Measurements from ENCODE around the gene ZNF846. TPM values are rescaled to one million over a fixed set of nuclear protein-coding genes. Genes with fewer than 3 reads are reported as not detected.

ZNF846 gene
- 12.8 TPM for total RNA-seq

DNA sequence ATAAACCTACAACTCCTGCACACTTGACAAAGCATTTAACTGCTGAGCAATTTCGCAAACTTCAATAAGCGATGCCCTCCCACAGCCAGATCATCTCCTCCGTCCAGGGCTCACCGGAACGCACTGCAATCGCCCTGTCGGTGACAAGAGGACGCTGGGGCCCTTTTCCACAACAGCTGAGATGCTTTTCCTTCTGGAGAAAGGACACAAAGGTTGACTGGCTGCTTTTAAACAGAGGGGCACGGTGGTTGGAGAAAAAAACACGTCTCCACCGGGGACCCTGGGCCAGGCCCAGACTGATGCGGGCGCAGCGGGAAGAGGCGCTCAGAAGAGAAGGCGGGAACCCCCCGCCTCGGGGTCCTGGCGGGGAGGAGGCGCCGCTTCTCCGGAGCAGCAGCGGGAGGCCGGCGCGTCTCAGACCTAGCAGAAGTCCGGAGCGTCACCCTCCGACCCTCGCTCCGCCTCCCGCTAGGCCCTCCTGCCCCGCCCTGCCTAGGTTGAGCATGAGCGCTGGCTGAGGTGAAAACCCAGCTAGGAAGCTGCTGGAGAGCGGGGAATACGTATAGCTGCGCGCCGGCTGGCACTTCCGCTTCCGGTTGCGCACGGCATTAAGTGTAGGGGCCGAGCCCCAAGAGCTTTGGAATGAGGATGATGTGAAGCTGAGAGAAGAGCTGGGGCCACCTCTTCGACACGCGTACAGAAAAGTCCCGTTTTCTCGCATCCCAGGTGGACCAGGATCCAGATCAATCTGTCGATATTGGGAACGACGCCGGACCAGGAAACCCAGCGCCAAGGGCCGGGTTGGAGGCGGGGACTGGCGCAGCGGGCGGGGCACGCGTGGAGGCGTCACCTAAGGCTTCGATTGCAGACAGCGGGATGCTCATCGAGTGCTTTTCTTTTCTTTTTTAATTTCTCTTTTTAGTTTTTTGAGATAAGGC is at the start of gene ZNF846:
TSS of gene ZNF846 (minus strand) at position 564 of the 938 bp plus-strand sequence. CDS start 3,788 bp downstream, outside the sequence.
- TF ChIP-seq, protein P1, sequence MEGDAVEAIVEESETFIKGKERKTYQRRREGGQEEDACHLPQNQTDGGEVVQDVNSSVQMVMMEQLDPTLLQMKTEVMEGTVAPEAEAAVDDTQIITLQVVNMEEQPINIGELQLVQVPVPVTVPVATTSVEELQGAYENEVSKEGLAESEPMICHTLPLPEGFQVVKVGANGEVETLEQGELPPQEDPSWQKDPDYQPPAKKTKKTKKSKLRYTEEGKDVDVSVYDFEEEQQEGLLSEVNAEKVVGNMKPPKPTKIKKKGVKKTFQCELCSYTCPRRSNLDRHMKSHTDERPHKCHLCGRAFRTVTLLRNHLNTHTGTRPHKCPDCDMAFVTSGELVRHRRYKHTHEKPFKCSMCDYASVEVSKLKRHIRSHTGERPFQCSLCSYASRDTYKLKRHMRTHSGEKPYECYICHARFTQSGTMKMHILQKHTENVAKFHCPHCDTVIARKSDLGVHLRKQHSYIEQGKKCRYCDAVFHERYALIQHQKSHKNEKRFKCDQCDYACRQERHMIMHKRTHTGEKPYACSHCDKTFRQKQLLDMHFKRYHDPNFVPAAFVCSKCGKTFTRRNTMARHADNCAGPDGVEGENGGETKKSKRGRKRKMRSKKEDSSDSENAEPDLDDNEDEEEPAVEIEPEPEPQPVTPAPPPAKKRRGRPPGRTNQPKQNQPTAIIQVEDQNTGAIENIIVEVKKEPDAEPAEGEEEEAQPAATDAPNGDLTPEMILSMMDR (IDR thresholded peaks at IDR 0.05) = no peak
- TF ChIP-seq POLR2A (IDR thresholded peaks at IDR 0.05) (peak in 1 of 2 donors; percentile 39), POLR2AphosphoS5 (IDR thresholded peaks at IDR 0.05; ENCODE audit: insufficient read depth in 1 of 2, low read depth in 1 of 2) (peak; percentile 95 to 97)
- Histone ChIP-seq H3K4me1 (peaks cover 15% of the 10 kb centered on the region), H3K4me3 (peak within 1 kb of the TSS; percentile 73 to 76), H3K27ac (peak within 1 kb of the TSS; percentile 91), H3K36me3 (peaks cover 0 to 6% of the 10 kb centered on the region in 2 donors), H3K27me3 (no peaks in the 10 kb centered on the region), H3K9me3 (no peaks in the 10 kb centered on the region)
- peak in 1 of 2 donors; percentile 90 for DNase-seq (ENCODE audit: extremely low spot score in 2 of 2)
- intact Hi-C loops (cut with DNase I) = no loop called here

DNA sequence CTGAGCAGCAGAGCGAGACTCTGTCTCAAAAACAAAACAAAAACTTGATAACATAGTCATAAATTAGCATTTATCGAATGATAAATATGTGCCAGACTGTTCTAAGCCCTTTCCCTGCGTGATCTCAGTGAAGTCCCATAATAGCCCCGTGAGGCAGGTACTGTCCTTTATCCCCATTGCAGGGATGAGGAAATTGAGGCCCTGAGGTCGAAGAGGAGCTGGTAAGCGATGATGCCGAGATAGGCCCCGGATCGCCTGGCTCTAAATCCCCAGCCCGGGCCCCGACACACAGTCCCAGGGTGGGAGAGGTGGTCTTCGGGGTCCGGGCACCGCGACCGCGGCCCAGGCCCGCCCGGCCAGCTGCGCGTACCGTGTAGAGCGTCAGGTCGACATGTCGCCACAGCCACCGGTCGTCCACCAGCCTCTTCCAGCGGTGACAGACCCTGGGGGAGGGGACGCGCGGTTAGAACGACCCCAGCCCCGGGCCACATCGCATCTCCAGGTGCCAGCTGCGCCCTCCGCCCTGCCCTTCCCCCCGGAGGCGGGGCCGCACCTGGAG is 49.7 kb upstream of the ZNF846 start:
- DNase-seq (ENCODE audit: extremely low spot score in 2 of 2) = no peak
- TF ChIP-seq POLR2AphosphoS5 (IDR thresholded peaks at IDR 0.05; ENCODE audit: insufficient read depth in 1 of 2, low read depth in 1 of 2) = no peak
- TF ChIP-seq POLR2A (IDR thresholded peaks at IDR 0.05) = no peak
- TF ChIP-seq, protein P1 (IDR thresholded peaks at IDR 0.05) = no peak
- intact Hi-C loops (cut with DNase I) = no loop called here

DNA sequence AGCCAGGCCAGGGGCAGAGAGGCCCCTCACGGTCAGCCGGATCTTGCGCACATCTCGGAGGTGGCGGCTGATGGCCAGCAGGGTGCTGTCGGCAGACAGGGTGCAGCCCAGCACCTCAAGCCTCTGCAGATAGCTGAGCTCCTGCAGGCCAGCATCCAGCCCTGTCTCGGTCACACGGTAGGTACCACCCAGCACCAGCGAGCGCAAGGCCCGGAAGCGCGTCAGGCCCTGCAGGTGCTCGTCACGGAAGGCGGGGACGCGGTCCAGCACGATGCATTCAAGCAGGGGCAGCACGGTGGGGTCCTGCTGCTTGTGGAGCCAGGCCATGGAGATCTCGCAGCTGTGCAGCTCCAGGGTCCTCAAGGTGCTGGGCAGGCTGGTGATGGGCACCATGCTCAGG is 42.6 kb upstream of the ZNF846 start:
- H3K27me3 ChIP-seq = no peaks in the 10 kb centered on the region
- TF ChIP-seq POLR2A (IDR thresholded peaks at IDR 0.05) (no peak), POLR2AphosphoS5 (IDR thresholded peaks at IDR 0.05; ENCODE audit: insufficient read depth in 1 of 2, low read depth in 1 of 2) (no peak)
- TF ChIP-seq, protein P1 (IDR thresholded peaks at IDR 0.05) = no peak
- no peaks in the 10 kb centered on the region for H3K4me1 ChIP-seq
- intact Hi-C loops (cut with DNase I) = no loop called here
- no peaks in the 10 kb centered on the region for H3K9me3 ChIP-seq
- no peak overlapping the region for H3K27ac ChIP-seq
- no peak overlapping the region for H3K4me3 ChIP-seq
- DNase-seq (ENCODE audit: extremely low spot score in 2 of 2) = no peak
- peaks cover 0 to 32% of the 10 kb centered on the region in 2 donors for H3K36me3 ChIP-seq

More for the DNA sequence above, 49.7 kb upstream of the ZNF846 start:
- no peaks in the 10 kb centered on the region for H3K27me3 ChIP-seq
- H3K9me3 ChIP-seq = no peaks in the 10 kb centered on the region
- peak overlapping the region; percentile 83 to 91 for H3K4me3 ChIP-seq
- H3K27ac ChIP-seq = peak overlapping the region; percentile 88
- H3K36me3 ChIP-seq = no peaks in the 10 kb centered on the region
- peaks cover 29% of the 10 kb centered on the region for H3K4me1 ChIP-seq

DNA sequence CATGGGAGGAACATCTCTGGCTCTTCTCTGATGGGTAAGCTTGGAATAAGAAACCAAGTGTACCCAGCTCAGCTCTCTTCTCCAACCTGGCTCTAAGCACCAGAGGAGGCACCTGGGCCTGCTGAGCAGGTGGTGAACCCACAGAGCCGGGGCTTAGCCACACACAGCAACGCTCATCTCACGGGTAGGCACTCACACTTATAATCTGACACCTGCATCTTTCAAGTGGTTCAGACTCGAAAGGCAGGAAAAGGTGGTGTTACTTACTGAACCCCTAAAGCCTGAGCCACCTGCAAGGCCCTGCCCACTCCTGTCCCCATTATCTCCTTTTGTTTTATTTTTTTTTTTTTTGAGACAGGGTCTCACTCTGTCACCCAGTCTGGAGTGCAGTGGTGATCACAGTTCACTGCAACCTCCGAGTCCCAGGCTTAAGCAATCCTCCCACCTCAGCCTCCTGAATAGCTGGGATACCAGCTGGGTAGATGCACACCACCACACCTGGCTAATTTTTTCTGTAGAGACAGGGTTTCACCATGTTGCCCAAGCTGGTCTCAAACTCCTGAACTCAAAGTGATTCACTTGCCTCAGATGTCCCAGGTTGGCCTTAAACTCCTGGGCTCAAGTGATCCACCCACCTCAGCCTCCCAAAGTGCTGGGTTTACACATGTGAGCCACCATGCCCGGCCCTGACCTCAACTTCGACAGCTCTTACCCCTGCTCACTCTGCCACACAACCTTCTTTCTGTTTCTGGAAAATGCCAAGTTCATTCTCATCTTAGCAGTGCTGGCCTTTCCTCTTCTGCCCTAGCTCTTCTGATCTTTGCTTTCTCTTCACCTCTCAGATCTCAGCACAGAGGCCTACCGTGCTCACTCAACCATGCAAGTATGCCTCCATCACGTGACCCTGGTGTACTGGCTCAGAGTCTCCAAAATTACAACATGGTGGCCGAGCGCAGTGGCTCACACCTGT is 40.6 kb upstream of the ZNF846 start:
- no peak overlapping the region for H3K27ac ChIP-seq
- H3K4me3 ChIP-seq = no peak overlapping the region
- no peaks in the 10 kb centered on the region for H3K4me1 ChIP-seq
- peaks cover 0 to 32% of the 10 kb centered on the region in 2 donors for H3K36me3 ChIP-seq
- H3K27me3 ChIP-seq = no peaks in the 10 kb centered on the region
- H3K9me3 ChIP-seq = no peaks in the 10 kb centered on the region
- no peak for DNase-seq (ENCODE audit: extremely low spot score in 2 of 2)
- intact Hi-C loops (cut with DNase I) = loop anchor here (10.0 kb wide), 1 partner anchor 604 kb away; no protein-coding TSS in a partner anchor
- TF ChIP-seq, protein P1 (IDR thresholded peaks at IDR 0.05) = no peak
- TF ChIP-seq POLR2A (IDR thresholded peaks at IDR 0.05) (no peak), POLR2AphosphoS5 (IDR thresholded peaks at IDR 0.05; ENCODE audit: insufficient read depth in 1 of 2, low read depth in 1 of 2) (no peak)
